Amniotic epithelial cell (primary cell): ENCODE results near the gene BTN2A1.

Experiments
- DNase-seq: peaks from one replicate; pipeline ENCODE4 v3.0.0-alpha.2; 2010; ENCODE audit warnings: low read depth

Gene BTN2A1

DNA sequence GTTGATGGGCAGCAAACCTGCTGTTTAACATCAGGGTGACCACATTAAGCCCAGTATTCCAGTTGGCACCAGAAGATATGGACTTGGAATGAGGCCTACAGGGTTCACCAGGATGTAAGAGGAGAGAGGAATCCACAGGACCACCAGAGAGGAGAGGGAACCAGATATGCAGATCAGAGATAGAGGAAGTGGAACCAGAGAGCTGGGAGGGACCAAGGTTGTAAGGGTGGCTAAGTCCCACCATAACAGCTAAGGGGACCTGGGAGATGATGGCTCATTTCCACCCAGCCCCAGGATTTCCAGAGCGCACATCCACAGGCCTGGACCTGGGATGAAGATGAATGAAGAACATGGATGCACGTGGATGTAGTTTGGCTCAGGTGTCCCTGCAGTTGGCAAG is 11.1 kb downstream of the BTN2A1 start:
- no peak for DNase-seq

DNA sequence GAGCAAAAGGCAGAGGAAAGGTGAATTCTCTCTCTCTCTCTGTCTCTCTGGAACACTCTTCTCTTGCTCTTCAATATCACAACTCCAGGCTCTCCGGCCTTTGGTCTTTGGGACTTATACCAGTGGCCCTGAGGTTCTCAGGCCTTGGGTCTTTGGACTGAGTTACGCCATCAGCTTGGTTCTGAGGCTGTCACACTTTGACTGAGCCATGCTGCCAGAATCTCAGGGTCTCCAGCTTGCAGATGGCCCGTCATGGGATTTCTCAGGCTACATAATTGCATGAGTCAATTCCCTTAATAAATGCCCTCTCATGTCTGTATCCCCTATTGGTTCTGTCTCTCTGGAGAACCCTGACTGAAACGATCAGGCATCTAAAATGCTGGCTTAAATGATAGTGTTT is 12.9 kb downstream of the BTN2A1 start:
- no peak for DNase-seq

DNA sequence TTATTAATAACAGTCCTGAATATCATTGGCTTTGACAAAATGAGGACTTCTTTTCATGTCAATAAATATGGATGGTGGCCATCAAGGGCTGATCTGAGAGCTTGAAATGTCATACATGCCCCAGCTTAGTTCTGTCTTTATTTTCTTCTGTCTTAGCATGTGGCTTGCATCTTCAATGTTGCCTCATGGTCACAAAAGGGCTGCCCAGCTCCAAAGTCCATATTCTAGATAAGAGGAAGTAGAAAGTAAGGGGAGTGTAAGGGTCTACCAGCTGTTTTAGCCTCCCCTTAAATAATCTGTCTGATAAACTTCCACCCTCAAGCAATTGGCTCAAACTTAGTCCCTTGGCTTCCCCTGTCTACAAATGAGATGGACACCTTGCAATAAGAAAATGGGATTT is 14.2 kb downstream of the BTN2A1 start:
- DNase-seq, result no peak

DNA sequence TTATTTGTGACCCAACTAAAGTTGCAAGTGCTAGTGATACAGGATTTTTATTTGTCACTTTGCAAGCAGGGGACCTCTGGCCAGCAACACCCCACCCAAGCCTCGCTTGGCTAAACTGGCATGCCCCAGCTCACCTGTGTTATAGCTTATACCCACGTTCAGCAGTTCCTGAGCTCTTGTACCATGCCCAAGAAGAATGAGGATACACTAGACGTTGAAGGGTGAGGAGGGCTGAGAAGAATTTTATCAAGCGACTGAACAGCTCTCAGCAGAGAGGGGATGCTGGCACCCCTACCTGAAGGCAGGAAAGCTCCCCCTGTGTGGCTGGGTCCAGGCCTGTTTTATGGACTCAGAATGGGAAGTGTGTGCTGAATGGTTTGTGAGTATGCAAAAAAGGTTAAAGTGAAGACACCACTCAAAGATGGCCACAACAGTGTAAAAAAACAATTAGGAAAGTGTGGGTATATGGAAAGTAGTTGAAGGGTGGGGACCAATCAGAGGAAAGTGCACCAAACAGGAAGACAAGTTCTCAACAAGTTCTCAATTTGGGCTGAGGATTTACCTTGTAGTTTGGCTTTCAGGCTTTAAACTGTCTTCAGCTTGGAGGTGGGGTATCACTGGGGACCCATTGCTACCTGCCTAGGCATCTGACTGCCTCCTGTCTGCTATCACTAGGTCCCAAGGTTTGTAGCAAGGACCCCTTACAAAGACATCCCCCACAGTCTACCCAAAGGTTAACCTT is 15.0 kb downstream of the BTN2A1 start:
- no peak for DNase-seq

DNA sequence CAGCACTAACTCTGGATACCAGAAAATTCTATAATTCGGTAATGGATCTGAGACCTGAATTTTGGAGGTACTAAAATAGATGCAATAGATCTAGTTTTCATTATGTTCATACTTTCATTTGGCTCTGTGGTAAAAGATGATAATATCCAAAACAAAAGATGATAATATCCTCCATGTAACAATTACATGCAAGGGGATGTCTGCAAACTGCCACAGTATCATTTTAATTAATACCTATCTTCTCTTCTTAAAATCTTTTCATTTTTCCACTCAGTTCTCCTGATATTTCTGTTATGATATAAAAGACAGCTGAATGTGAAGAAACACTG is 15.6 kb downstream of the BTN2A1 start:
- no peak for DNase-seq

DNA sequence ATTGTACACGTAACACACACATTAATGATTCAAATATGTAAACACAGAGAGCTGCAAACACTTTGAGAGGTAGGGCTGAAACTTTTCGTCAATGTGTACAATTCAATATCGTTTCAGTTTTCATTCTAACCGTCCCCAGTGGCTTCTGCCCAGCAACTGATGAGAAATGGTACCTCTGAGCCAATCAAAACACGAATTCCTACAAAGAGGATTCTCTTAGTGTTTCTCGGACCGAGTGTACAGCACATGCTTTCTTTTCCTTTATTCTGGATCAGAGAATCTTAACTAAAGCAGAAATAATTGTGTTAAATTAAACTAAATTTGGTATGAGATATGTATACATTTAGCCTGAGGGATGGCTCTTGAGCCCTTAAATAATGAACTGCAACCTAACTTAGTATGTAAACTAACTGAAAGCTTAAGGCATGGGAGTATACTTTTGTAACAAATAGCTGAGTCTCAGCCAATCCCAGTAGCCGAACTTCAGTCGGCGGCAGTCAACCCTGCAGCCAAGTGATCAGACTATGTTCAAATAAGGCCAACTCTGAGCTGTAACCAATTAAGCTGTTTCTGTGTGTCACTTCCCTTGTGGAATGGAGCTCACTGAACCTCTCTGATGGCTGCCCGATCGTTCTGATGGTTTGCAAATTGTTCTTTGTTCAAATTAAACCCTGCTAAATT is 16.1 kb downstream of the BTN2A1 start:
- peak; percentile 94 for DNase-seq

DNA sequence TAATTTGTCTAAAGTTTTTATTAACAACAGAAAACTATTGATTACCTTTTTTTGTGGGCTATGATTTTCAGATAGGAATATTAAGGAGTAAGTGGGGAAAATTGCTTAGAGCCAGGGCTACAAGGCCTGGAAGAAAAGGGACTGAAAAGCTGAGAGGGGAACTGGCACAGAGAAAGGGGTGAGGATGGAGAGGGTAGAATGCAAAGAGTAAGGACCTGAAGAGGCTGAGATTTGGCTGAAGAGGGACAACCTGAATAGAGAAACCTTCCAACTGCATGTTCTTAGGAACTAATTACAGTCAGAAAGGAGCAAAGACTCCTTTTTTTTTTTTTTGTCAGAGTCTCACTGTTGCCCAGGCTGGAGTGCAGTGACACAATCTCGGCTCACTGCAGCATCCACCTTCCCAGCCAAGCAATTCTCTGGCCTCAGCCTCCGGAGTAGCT is 16.7 kb downstream of the BTN2A1 start:
- DNase-seq, result no peak

DNA sequence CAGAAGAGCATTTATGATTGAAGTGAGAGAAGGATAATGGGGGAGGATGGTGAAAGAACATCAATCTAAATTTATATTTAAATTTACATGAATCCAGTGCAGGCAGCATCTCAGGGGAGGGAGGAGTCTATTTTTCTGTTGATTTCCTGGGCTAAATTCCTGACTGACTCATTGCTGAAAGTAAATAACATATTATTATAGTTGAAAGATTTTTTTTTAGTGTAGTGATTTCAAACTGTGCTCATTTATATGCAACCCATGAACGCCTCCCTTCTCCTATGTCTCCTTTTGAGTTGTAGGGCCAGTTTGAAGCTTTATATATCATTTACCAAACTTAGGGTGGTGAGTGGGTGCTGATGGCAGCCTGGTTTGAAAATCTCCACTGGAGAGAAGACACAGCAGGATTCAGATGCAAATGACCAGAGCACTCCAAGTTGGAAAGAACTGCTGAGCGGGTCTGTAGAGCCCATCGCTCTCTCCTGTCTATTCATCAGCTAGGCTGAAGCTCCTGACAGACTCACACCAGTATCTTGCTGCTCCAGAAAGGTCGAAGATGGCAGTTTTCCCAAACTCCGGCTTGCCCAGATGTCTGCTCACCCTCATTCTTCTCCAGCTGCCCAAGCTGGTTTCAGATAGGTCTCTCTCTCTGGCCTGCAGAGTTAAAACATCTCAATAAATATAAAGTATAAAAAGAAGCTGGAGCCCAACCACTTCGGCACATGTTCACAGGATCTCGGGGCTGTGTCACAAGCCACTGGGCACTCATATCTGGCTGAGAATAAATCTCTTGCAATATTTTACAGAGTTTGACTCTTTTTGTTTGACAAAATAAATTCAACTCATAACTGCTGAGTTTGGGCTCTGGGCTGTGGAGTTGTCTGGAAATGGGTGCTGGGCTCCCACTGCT is 18.3 kb downstream of the BTN2A1 start:
- peak; percentile 31 for DNase-seq

DNA sequence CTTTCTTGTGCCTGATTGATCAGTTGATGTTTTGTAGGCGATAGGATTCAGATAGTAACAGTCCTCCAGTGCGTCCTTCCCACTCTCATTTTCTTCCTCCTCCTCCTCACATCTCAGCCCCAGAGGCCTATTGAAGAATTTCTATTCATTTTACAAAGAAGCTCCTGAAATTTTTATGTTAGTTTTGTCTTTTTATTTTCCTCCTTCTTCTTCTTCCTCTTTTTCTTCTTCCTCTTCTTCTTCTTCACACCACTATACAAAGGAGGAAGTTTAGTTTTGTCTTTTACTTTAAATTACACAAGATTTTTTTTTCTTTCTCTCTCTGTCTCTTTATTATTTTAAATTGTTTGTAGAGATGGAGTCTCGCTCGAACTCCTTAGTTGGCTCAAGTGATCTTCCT is 19.1 kb downstream of the BTN2A1 start:
- no peak for DNase-seq

DNA sequence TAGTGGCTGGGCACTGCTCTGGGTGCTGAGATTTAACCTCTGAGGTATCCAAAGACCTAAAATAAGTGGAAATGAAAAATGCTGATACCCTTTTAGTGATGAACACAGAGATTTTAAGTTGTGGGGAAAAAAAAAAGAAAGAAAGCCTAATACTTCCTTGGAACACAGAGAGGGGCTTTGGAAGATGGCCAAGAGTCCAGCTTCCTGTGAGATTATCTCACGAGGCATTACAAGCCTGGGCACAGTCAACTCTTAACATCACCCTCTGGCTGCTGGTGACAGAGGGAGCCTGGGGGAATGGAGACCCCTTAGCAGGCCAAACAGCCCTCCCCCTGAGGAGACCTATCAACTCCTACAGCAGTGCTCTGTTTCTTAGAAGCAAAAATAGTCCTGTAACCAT is 19.7 kb downstream of the BTN2A1 start:
- no peak for DNase-seq

DNA sequence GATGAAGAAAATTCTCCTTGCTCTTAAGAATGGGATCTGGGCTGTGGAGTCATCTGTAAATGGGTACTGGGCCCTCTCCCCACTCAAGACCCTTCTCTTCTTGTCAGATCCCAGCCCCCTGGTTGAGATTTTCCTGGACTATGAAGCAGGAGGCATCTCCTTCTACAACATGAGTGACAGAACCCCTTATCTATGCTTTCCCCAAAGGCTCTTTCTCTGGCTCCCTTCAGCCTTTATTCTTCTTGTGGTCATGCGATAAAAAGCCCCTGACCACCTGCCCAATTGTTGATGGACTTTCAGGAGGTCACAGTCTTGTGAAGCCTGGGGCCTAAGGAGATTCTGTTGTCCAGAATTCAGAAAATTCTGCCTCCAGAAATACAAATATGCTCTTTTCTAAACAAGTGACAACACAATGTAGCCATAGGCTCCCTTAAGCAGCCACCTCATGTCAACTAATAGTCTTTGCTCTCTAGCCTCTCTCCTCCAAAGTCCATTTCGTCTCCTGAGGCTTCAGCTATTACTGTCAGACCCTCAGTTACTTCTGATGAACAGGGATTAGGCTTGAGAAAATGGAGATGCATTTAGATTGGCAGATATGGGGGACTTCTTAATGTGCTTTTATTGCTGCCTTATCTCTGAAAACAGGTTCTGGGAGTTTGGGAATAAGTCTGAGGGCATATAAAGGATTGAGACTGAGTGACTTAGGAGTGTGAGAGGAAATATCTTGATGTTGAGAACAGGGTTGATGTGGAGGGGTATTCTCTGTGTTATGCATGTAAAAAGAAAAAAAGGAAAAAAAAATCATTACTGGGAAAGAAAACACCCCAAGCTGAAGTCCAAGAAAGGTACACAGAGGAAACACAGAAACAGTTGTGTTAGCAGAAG is 20.6 kb downstream of the BTN2A1 start:
- DNase-seq, result no peak

DNA sequence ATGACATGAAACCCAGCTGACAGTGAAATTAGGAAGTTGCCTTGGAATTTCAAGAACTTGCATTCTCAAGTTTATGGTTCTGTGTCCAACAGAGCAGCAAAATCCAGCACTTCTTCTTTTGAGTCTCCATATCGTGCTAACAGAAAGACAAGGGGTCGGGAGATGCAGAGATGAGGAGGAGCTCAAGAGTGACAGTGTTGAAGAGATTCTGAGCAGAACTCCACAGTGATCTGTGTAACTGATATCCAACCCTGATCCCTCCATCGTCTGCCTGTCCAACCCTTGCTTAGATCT is 21.2 kb downstream of the BTN2A1 start:
- DNase-seq, result no peak

DNA sequence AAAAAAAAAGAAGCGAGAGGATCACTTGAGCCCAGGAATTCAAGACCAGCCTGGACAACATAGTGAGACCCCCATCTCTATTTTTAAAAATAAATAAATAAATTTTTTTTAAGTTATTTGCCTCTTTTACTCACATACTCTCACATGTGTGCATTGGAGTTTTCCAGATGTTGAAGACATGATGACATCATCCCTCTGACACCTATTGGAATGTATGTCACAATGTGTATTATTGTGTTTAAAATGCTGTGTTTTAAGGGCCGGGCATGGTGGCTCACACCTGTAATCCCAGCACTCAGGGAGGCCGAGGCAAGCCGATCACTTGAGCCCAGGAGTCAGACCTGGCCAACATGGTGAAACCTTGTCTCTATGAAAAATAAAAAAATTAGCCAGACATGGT is 24.6 kb downstream of the BTN2A1 start:
- no peak for DNase-seq

DNA sequence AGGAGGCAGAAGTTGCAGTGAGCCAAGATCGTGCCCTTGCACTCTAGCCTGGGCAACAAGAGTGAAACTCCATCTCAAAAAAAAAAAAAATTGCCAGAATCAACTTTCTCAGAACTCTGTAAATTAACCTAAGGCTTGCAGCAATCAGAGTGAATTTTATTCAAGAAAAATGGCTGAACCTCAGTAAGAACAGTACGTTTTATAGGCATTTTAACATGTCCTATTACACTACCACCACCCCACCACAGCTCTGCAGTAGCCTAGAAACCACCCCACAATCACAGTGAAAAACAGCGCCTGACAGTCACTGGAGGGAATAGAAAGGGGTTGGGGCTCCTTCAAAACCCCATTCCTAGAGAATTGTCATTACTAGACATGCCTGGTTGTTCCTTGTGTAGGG is 26.0 kb downstream of the BTN2A1 start:
- DNase-seq, result no peak

DNA sequence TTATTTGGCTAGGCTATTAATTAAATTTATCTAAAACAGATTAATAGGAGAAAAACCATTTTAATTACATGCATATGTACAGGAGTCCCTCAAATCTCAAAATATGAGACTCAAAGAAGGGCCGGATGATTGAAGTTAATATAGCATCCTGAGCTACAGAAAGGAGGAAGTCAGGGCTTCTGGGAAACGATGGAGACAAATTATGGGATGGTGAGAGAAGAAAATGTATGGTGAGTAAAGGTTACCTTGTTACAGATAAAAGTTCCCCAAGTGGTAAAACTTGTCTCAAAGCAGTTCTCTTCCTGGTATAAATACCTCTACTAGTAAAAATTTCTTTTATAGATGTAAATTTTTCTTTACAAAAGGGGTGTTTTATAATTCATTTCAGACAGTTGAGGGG is 26.4 kb downstream of the BTN2A1 start:
- no peak for DNase-seq

DNA sequence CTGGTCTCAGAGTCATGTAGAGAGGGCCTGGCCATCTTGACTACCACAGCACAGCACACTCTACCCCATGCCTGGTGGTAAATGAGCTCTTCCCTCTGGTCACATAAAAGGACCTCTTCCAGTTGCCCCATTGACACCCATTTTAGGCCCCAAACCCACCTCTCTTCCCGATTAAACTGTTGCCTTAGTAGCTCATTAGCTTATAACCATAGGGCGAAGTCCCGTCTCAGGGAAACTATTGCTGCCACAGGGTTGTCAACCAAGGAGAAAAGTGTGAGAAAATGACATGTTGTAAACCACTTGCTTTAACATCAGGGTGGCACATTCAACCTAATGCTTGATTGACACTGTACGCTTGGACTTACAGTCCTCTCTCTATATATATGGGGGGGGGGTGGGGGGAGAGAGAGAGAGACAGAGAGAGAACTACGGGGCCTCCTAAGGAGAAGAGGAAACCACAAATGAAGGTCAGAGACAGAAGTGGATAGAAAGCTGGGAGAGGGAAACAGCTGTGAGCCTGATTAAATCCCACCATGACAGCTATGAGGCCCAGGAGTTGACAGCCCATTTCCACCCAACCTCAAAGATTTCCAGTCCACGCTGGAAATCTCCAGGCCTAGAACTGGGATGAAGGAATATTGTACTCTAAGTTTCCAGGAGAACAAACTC is 27.5 kb downstream of the BTN2A1 start:
- DNase-seq, result no peak

DNA sequence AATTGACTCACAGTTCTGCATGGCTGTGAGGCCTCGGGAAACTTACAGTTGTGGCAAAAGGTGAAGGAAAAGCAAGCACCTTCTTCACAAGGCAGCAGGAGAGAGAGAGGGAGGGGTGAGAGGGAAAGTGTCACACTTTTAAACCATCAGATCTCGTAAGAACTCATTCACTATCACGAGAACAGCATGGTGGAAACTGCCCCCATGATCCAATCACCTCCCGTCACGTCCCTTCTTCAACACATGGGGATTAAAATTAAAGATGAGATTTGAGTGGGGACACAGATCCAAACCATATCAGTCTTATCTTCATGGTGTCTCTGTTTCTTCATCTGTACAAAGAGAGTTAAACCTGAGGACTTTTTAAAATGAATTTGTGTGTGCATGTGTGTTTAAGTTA is 28.6 kb downstream of the BTN2A1 start:
- DNase-seq, result no peak

DNA sequence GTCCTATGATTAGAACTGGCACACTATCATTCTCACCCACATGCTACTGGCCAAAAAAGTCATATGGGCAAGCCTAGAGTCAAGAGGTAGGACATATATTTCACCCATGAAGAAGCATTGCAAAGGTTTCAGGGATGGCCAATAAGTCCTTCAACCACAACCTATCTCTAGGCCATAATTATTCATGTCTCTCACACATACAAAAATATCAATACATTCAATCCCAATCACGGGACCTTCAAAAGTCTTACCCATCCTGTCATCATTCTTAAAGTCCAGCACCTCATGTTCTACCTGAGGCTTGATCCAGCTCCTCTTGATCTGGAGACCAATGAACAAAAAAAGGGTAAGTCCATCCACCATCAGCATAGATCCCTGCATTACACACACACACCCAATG is 29.7 kb downstream of the BTN2A1 start:
- DNase-seq, result no peak

DNA sequence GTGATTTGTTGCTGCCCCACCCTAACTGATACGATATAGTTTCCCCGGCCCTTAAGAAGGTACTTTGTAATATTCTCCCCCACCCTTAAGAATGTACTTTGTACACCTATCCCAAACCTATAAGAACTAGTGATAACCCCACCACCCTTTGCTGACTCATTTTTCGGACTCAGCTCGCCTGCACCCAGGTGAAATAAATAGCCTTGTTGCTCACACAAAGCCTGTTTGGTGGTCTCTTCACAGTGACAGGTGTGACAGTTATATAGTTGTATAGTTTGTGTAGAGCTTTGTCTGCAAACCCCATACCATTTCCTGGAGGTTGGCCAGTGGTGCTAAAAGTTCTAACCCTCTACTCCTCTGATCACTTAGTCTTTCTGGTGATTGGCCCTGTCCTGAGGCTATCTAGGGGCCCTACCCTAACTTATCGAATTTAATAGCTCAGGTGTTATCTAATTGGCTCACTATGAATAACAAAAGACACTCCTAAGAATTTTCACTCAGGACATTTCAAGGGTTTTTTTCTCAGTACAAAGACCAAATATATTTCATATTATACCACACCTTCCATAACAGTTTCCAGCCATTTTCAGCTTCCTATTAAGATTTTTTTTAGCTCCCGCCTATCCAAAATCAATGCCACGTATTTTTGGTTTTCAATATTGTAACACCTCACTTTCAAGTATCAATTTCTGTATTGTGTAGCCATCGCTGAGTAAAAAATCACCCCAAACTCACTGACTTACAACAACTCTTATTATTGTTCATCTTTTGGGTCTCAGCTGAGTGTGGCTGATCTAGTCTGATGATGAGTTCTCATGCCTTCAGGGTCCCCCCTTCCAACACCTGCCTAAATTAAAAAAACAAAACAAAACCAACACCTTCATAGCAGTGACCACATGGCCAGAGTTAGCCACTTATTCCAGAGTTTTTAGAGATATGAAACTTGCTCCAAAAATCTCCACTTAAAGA is 32.5 kb downstream of the BTN2A1 start:
- no peak for DNase-seq

DNA sequence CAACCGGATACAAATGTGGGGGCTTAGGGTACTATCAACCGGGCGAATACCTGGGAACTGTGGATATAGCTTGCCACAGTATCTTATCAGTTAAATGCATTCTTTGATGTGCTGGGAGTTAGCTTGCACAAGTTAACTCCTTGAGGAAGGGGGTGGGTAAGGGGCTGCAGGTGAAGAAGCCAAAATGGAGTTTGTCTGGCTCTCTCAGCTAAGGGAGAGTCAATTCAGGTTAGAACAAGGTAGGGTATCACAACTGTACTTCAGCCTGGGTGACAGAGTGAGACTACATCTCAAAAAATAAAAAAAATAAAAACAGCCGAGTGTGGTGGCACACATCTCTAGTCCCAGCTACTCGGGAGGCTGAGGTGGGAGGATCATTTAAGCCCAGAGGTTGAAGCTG is 33.8 kb downstream of the BTN2A1 start:
- DNase-seq, result no peak
